Peyer's patch (tissue), 4 donors: ENCODE results near the gene CNKSR3.

Source experiments
- CTCF ChIP-seq, 6 experiments: fragments of 450-650 bp in 4 of 6; fragments of 200-600 bp in 2 of 6; sonication (generic) in 1 of 6; IDR thresholded peaks; one replicate each; pipeline ENCODE4 v1.5.1; 2017 to 2019; ENCODE audit warnings: antibody characterized with exemption in 6 of 6, mild to moderate bottlenecking in 3 of 6, moderate library complexity in 1 of 6
- POLR2A ChIP-seq, 2 donors: fragments of 450-650 bp; IDR thresholded peaks; one replicate each; pipeline ENCODE4 v1.5.1; 2017; ENCODE audit warnings: antibody characterized with exemption in 2 of 2, mild to moderate bottlenecking in 2 of 2, moderate library complexity in 2 of 2

- TF ChIP-seq CTCF (IDR thresholded peaks at IDR 0.05) (no peak), POLR2A (IDR thresholded peaks at IDR 0.05) (no peak)
Observed at GRCh38 chr6:154360476-154360875, 150.0 kb downstream of the CNKSR3 start.
